NCI-H82 treated with DMSO at 0.1 percent for 48 hours (cell line): ENCODE measurements around the gene NSG2.
A peak's percentile ranks its signal among the peaks of the same experiment; 100 is the strongest.

Source experiments
- DNase-seq: peaks from one replicate; lab custom pipeline; 2025; ENCODE audit not compliant: unreplicated experiment; lab: John Stamatoyannopoulos, UW

Gene NSG2

GRCh38 chr5:174059247-174059646 lies 13.7 kb downstream of the NSG2 start:
- DNase-seq: no peak

DNA sequence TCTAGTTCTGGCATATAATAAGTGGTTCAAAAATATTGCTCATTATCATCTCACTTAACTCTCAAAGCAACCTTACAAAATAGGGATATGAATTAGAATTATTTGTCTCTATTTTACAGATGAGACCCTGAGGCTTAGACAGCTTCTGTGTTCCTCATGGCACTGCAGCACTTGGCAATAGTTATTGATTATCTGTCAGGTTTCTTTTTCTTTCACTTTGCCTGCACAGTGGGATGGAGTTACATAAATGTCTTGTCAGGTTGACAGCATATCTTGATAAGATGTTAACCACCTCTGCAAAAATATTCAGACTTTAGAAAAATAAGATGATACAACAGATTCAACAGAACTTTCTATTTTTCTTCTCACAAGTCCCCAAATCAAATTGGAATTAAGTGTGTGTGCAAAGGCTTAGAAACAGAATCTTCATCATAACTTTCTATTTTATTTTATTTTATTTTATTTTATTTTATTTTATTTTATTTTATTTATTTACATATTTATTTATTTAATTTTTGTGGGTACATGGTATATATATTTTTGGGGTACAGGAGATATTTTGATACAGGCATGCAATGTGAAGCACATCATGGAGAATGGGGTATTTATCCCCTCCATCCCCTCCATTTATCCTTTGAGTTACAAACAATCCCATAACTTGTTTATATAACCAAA lies 17.7 kb downstream of the NSG2 start:
- DNase-seq: no peak

DNA sequence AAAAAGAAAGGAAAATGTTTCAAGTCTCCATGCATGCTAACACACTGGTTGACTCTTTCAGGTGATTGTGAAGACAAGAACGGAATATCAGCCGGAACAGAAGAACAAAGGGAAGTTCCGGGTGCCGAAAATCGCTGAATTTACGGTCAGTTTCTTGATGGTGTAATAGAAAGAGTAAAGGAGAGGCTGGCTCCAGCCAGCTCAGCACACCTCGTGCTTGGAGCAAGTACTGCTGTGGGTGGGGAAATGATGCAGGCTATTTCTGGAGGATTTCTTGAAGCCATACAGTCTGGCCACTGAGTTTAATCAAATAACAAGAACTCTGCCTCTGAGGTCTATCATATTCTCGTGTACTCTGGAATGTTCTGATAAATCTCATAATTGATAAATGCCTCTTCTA lies 18.7 kb downstream of the NSG2 start:
- no peak for DNase-seq

GRCh38 chr5:174065528-174066197 lies 20.2 kb downstream of the NSG2 start:
- DNase-seq: no peak

DNA sequence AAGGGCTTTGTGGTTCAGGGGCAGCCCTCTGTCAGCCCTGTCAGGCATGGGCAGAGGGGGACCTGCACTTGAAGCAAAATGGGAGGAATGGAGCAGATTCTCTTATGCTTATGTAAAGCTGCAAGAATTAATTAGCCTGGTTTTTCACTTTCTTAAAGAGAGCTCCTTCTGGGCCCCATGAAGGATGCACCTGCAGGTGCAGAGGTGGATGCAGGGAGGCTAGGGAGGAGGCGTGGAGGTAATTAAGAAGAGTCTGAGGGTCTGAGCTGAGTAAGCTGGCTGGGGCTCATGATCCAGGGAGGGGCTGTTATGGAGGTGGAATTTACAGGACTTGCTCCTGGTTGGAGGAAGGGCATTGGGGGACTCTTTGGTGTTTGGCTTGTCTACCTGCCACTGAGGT lies 22.0 kb downstream of the NSG2 start:
- no peak for DNase-seq

DNA sequence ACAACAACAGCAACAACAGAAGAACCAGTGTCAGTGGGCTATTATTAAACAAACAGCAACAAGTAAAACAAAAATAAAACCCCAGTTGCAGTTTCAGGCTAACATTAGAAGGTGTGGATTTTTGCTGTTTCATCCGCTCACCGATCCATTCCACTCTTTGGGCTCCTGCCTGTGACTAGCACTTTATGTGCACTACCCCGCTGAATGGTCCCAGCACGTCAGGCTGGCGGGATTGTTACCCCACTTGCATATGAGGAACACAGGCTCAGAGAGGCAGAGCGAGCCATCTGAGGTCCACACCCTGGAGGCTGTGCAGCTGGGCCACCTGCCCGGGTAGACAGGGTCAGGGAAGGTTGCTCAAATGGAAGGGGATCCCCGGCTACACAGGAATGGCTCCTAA lies 26.0 kb downstream of the NSG2 start:
- DNase-seq: no peak

GRCh38 chr5:174073122-174073660 lies 27.7 kb downstream of the NSG2 start:
- no peak for DNase-seq

DNA sequence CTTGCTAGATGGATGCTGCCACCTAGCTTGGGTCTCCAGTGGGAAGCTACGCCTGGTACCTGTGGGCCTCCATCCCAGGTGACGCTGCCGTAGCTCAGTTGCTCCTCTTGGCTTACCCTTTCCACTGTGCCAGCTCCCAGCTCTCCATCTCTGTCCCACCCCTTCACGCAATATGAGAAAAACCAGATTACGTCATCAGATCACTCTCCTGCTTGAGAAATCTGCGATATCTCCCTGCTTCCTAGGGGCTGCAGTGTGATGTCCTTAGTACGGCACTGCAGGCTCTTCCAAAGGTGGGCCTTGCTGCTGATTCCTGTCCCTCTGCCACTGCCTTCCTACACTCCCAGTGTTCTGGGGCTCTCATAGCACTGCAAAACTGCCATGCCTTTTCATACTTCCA lies 28.9 kb downstream of the NSG2 start:
- no peak for DNase-seq

DNA sequence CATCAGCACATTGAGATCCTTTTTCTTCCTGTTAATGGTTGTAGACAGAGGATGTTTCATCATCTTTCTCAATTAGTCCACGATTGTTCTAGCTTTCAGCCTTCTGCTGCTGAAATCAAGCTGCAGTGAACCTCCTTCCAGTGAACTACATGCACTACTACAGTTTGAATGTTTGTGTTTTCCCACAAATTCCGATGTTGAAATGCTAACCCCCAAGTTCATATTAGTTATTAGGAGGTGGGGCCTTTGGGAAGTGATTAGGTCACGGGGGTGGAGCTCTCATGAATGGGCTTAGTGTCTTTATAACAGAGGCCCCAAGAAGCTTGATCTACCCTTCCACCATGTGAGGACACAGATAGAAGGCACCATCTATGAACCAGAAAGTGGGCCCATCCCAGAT lies 32.9 kb downstream of the NSG2 start:
- DNase-seq: no peak

- no peak for DNase-seq
Measured at GRCh38 chr5:174082286-174082685, 36.8 kb downstream of the NSG2 start.

- no peak for DNase-seq
Measured at GRCh38 chr5:174083056-174083827, 37.7 kb downstream of the NSG2 start.

DNA sequence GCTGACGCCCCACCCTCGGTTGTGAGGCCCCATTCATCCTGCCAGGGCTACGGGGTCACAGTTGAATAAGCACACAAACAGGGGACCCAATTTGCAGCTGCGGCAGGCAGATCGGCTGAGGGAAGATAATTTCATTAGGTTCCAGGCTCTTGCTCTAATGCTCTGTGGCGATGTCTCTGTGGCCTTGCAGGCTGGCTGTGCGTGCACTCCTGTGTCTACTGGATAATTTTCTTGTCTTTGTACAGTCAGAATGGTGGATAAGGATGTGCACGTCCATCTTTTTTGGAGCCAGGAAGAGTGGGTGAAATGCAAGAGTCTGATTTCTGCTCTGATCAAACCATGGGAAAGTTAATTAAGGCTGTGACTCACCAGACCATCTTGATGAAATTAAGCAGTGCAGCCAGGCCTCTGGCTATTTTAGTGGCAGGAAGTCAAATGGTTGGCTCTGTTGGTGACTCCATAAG lies 39.2 kb downstream of the NSG2 start:
- peak; percentile 72 for DNase-seq

- no peak for DNase-seq
Measured at GRCh38 chr5:174086751-174087150, 41.2 kb downstream of the NSG2 start.

DNA sequence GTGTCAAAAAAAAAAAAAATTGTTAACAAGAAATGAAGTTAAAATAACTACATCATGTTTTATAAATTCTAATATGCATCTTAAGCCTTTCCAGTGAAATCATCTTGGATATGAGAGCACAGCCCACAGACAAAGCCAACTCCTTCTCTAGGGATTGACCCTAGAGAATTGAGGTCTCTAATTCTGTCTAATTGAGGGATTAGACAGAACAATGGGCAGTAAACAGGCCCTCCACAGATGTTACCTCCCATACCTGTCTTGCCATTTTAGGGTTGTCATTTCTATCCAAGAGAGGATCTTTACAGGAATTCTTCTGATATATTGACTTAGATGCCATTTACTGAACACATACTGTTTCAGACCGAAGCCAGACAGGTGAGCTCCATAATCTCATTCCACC lies 42.3 kb downstream of the NSG2 start:
- peak; percentile 54 for DNase-seq

DNA sequence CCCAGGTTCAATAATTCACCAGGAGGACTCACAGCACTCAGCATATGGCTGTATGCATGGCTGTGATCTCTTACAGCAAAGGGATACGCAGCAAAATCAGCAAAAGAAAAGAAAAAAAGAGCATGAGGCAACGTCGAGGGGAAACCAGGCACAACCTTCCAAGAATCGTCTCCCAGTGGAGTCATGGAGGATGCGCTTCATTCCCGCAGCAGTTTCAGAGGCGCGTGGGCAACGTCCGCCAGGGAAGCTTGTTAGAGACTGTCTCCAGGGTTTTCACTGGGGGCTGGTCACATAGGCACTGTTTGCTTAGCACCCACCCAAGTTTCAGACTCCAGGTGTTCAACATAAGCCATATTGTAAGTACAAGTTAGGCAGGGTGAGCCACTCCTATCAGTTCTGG lies 44.6 kb downstream of the NSG2 start:
- DNase-seq: no peak

GRCh38 chr5:174093123-174093522 lies 47.6 kb downstream of the NSG2 start:
- no peak for DNase-seq

DNA sequence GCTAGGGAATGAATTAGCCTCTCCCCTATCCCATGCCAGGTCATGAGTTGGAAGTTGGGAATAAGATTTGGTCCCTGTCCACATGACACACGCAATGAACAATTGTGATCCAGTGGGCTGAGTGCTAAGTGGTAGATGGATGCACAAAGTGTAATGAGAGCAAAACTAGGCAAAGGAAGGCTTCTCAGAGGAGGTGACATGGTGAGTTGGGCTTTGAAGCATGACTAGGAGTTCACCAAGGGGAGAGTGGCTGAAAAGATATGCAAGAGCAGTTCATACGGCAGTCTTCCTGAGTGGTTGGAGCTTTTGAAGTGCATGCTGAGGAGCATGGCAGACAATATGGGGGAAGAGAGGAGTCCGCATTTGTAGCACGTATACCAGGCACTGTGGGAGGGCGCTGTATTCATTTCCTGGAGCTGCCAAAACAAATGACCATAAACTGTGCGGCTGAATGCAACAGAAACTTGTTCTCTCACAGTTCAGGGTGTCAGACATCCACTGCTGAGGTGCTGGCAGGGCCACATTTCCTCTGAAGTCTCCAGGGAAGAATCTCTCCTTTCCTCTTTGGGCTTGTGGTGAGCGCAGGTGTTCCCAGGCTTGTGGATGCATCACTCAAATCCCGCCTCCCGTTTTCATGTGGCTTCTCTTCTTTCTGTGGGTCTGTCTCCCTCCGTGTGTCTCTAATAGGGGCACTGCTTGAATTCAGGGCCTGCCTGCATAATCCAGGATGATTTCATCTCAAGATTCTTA lies 49.5 kb downstream of the NSG2 start:
- no peak for DNase-seq

DNA sequence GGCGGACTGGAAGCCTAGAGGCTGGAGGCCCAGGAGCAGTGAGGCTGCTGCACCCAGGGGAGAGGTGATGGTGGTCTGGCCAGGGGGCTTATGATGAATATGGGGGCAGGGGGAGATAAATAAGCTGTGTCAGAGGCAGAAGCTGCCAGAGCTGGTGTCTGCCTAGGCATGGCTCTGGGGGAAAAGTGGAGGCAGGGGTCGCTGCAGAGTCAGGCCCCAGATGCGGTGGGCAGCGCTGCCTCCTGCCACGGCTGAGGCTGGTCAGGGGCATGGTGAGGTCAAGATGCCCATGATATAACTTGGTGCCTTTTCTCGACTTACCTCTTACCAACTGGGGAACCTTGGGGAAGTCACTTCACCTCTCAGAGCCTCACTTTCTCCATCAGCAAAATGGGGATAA lies 51.1 kb downstream of the NSG2 start:
- no peak for DNase-seq

DNA sequence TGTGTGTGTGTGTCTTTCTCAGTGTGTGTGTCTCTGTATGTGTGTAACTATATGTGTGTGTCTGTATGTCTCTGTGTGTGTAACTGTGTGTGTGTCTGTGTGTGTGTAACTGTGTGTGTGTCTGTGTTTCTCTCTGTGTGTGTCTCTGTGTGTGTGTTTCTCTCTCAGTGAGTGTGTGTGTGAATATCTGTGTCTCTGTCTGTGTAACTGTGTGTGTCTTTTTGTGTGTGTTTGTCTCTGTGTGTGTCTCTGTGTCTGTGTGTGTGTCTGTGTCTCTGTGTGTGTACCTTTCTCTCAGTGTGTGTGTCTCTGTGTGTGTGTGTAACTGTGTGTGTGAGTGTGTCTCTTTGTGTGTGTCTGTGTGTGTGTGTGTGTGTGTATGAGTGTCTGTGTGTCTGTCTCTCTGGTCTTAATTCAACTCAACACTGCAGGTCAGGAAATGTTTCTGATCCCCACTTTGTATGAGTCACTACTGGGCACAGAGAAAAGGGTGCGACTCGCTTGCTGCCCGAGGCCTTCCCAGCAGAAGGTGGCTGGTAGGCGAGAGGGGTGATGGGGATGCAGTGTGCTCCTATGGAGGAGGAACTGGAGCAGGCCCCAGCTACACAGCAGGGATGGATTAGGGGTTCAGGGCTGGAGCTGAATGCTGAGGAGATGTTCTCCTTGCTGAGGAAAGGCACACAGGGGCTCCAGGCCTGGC lies 52.1 kb downstream of the NSG2 start:
- no peak for DNase-seq

GRCh38 chr5:174098694-174099093 lies 53.2 kb downstream of the NSG2 start:
- DNase-seq: no peak

DNA sequence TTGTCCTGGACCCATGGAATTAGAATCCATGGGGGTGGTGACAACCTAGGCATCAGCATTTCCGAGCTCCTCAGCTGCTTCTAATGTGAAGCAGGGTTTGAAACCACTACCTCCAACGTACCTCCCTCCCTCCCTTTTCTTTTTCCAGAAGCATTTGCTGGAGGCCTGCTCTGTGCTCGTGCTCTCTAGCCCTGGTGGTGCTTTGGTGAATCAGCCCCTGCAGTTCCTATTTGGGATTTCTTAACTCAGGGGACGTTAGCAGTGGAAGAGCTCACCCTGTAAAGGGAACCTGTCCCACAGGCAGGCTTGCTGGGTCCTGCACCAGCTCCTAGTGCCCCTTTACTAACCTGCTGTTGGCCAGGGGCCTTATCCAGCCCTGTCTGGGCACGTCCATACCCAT lies 55.0 kb downstream of the NSG2 start:
- DNase-seq: no peak
